Measurements from ENCODE around the gene KRT79.

KRT79 gene

GRCh38 chr12:52811191-52812072 is 22.7 kb downstream of the KRT79 start:
- no peaks in the 10 kb centered on the region for H3K9me3 ChIP-seq (ENCODE audit: low read length)
- no peak overlapping the region for H3K4me3 ChIP-seq (ENCODE audit: low read depth, low read length, poor library complexity, severe bottlenecking)
- H3F3A ChIP-seq (ENCODE audit: insufficient read depth, low read length): no peaks in the 10 kb centered on the region
- H4K20me1 ChIP-seq (ENCODE audit: insufficient read depth, low read length): no peaks in the 10 kb centered on the region
- H2AFZ ChIP-seq (ENCODE audit: low read length): no peak overlapping the region
- H3K27ac ChIP-seq (ENCODE audit: low read depth, low read length, poor library complexity, severe bottlenecking): no peak overlapping the region
- TF ChIP-seq, protein P1, sequence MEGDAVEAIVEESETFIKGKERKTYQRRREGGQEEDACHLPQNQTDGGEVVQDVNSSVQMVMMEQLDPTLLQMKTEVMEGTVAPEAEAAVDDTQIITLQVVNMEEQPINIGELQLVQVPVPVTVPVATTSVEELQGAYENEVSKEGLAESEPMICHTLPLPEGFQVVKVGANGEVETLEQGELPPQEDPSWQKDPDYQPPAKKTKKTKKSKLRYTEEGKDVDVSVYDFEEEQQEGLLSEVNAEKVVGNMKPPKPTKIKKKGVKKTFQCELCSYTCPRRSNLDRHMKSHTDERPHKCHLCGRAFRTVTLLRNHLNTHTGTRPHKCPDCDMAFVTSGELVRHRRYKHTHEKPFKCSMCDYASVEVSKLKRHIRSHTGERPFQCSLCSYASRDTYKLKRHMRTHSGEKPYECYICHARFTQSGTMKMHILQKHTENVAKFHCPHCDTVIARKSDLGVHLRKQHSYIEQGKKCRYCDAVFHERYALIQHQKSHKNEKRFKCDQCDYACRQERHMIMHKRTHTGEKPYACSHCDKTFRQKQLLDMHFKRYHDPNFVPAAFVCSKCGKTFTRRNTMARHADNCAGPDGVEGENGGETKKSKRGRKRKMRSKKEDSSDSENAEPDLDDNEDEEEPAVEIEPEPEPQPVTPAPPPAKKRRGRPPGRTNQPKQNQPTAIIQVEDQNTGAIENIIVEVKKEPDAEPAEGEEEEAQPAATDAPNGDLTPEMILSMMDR (IDR thresholded peaks at IDR 0.05; ENCODE audit: low read length): no peak
- no peak for TF ChIP-seq EZH2 (IDR thresholded peaks at IDR 0.05; ENCODE audit: borderline replicate concordance, low read length)
- no peaks in the 10 kb centered on the region for H3K9me2 ChIP-seq (ENCODE audit: low read depth, low read length)
- H3K4me1 ChIP-seq (ENCODE audit: insufficient read depth, low read length, severe bottlenecking): no peaks in the 10 kb centered on the region
- H3K27me3 ChIP-seq (ENCODE audit: insufficient read depth, low read length): peaks cover 3% of the 10 kb centered on the region; the same call in 1 of the 2 replicates
- H3K36me3 ChIP-seq (ENCODE audit: insufficient read depth, low read length): no peaks in the 10 kb centered on the region
- no peak overlapping the region for H3K9ac ChIP-seq (ENCODE audit: low read length)
- no peaks in the 10 kb centered on the region for H3K79me2 ChIP-seq (ENCODE audit: insufficient read depth, low read length)
- no peak overlapping the region for H3K4me2 ChIP-seq (ENCODE audit: low read length)

DNA sequence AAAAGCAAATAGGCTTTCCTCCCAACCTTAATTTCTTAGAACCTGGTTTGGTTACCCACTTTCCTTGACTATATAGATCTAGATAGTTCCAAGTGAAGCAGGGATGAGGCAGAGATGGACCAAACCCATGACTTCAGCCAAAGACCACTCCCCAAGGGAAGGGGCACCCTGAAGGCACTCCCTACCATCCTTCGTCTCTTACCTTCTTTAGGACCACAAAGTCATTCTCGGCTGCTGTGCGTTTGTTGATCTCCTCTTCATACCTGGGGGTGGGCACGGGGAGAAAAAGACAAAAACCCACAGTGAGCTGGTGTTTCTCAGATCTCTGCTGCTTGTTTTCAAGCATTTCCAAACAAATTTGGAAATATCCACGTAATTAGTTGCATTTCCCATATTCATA is 23.6 kb downstream of the KRT79 start:
- Histone ChIP-seq H3K9me3 (ENCODE audit: low read length) (no peaks in the 10 kb centered on the region), H3K4me1 (ENCODE audit: insufficient read depth, low read length, severe bottlenecking) (no peaks in the 10 kb centered on the region), H3K9me2 (ENCODE audit: low read depth, low read length) (no peaks in the 10 kb centered on the region), H3F3A (ENCODE audit: insufficient read depth, low read length) (no peaks in the 10 kb centered on the region), H3K27me3 (ENCODE audit: insufficient read depth, low read length) (peaks cover 3% of the 10 kb centered on the region; the same call in 1 of the 2 replicates), H3K36me3 (ENCODE audit: insufficient read depth, low read length) (no peaks in the 10 kb centered on the region), H2AFZ (ENCODE audit: low read length) (no peak overlapping the region), H3K4me3 (ENCODE audit: low read depth, low read length, poor library complexity, severe bottlenecking) (no peak overlapping the region), H3K27ac (ENCODE audit: low read depth, low read length, poor library complexity, severe bottlenecking) (no peak overlapping the region), H3K4me2 (ENCODE audit: low read length) (no peak overlapping the region), H3K9ac (ENCODE audit: low read length) (no peak overlapping the region), H4K20me1 (ENCODE audit: insufficient read depth, low read length) (no peaks in the 10 kb centered on the region), H3K79me2 (ENCODE audit: insufficient read depth, low read length) (no peaks in the 10 kb centered on the region)
- TF ChIP-seq, protein P1 (IDR thresholded peaks at IDR 0.05; ENCODE audit: low read length): no peak

GRCh38 chr12:52809166-52809565 is 24.9 kb downstream of the KRT79 start:
- no peak overlapping the region for H2AFZ ChIP-seq (ENCODE audit: low read length)
- no peaks in the 10 kb centered on the region for H3K9me3 ChIP-seq (ENCODE audit: low read length)
- H3K4me1 ChIP-seq (ENCODE audit: insufficient read depth, low read length, severe bottlenecking): no peaks in the 10 kb centered on the region
- H3K4me2 ChIP-seq (ENCODE audit: low read length): no peak overlapping the region
- H3K9me2 ChIP-seq (ENCODE audit: low read depth, low read length): no peaks in the 10 kb centered on the region
- no peak overlapping the region for H3K27ac ChIP-seq (ENCODE audit: low read depth, low read length, poor library complexity, severe bottlenecking)
- H4K20me1 ChIP-seq (ENCODE audit: insufficient read depth, low read length): no peaks in the 10 kb centered on the region
- H3K9ac ChIP-seq (ENCODE audit: low read length): no peak overlapping the region
- H3K36me3 ChIP-seq (ENCODE audit: insufficient read depth, low read length): no peaks in the 10 kb centered on the region
- peaks cover 3% of the 10 kb centered on the region; the same call in 1 of the 2 replicates for H3K27me3 ChIP-seq (ENCODE audit: insufficient read depth, low read length)
- no peaks in the 10 kb centered on the region for H3K79me2 ChIP-seq (ENCODE audit: insufficient read depth, low read length)
- H3F3A ChIP-seq (ENCODE audit: insufficient read depth, low read length): no peaks in the 10 kb centered on the region
- TF ChIP-seq, protein P1 (IDR thresholded peaks at IDR 0.05; ENCODE audit: low read length): no peak
- H3K4me3 ChIP-seq (ENCODE audit: low read depth, low read length, poor library complexity, severe bottlenecking): no peak overlapping the region

Data from OCI-LY1 (cell line).